BE2C (cell line): Measurements from ENCODE around the gene LIN54.
A peak's percentile ranks its signal among the peaks of the same experiment; 100 is the strongest.

Experiments used
- DNase-seq: peaks from one replicate; pipeline ENCODE4 v3.0.0-alpha.2; 2020
- H3K27me3 ChIP-seq: fragments of 250-450 bp; sonication (Bioruptor Pico); 2 replicates; pipeline ENCODE4 v1.5.1; 2020; ENCODE audit warnings: mild to moderate bottlenecking
- H3K36me3 ChIP-seq: fragments of 250-450 bp; sonication (Bioruptor Pico); 2 replicates; pipeline ENCODE4 v1.5.1; 2020; ENCODE audit warnings: mild to moderate bottlenecking
- H3K4me1 ChIP-seq: fragments of 250-450 bp; sonication (Bioruptor Pico); 2 replicates; pipeline ENCODE4 v1.5.1; 2020
- H3K4me3 ChIP-seq: 2 replicates; pipeline ENCODE4 v1.5.1; 2011; ENCODE audit warnings: low read depth, low read length
- H3K9me3 ChIP-seq: fragments of 250-450 bp; sonication (Bioruptor Pico); 2 replicates; pipeline ENCODE4 v1.5.1; 2020
- TF ChIP-seq, protein P1 (sequence below): IDR thresholded peaks from 2 replicates; pipeline ENCODE4 v1.5.1; 2012; ENCODE audit warnings: mild to moderate bottlenecking, low read depth, low read length

Gene LIN54

GRCh38 chr4:82913305-82913704 lies 97.3 kb downstream of the LIN54 start:
- H3K9me3 ChIP-seq, result no peaks in the 10 kb centered on the region
- peaks cover 15% of the 10 kb centered on the region for H3K36me3 ChIP-seq
- TF ChIP-seq, protein P1, sequence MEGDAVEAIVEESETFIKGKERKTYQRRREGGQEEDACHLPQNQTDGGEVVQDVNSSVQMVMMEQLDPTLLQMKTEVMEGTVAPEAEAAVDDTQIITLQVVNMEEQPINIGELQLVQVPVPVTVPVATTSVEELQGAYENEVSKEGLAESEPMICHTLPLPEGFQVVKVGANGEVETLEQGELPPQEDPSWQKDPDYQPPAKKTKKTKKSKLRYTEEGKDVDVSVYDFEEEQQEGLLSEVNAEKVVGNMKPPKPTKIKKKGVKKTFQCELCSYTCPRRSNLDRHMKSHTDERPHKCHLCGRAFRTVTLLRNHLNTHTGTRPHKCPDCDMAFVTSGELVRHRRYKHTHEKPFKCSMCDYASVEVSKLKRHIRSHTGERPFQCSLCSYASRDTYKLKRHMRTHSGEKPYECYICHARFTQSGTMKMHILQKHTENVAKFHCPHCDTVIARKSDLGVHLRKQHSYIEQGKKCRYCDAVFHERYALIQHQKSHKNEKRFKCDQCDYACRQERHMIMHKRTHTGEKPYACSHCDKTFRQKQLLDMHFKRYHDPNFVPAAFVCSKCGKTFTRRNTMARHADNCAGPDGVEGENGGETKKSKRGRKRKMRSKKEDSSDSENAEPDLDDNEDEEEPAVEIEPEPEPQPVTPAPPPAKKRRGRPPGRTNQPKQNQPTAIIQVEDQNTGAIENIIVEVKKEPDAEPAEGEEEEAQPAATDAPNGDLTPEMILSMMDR, result no peak
- H3K27me3 ChIP-seq, result no peaks in the 10 kb centered on the region
- no peak for DNase-seq
- H3K4me3 ChIP-seq, result no peak overlapping the region
- no peaks in the 10 kb centered on the region for H3K4me1 ChIP-seq

- no peaks in the 10 kb centered on the region for H3K9me3 ChIP-seq
- TF ChIP-seq, protein P1, result no peak
- DNase-seq, result no peak
- peaks cover 6% of the 10 kb centered on the region for H3K36me3 ChIP-seq
- H3K4me3 ChIP-seq, result no peak overlapping the region
- no peaks in the 10 kb centered on the region for H3K4me1 ChIP-seq
- H3K27me3 ChIP-seq, result no peaks in the 10 kb centered on the region
Observed at GRCh38 chr4:82909326-82909725, 101.3 kb downstream of the LIN54 start.

- Histone ChIP-seq H3K4me3 (no peak overlapping the region), H3K36me3 (peaks cover 5% of the 10 kb centered on the region), H3K27me3 (no peaks in the 10 kb centered on the region), H3K9me3 (no peaks in the 10 kb centered on the region), H3K4me1 (no peaks in the 10 kb centered on the region)
- TF ChIP-seq, protein P1, result no peak
- DNase-seq, result no peak
Observed at GRCh38 chr4:82906469-82906868, 104.2 kb downstream of the LIN54 start.

GRCh38 chr4:82905205-82905604 lies 105.4 kb downstream of the LIN54 start:
- TF ChIP-seq, protein P1, result no peak
- Histone ChIP-seq H3K4me1 (no peaks in the 10 kb centered on the region), H3K27me3 (no peaks in the 10 kb centered on the region), H3K4me3 (no peak overlapping the region), H3K36me3 (peaks cover 3% of the 10 kb centered on the region), H3K9me3 (no peaks in the 10 kb centered on the region)
- no peak for DNase-seq

GRCh38 chr4:82903737-82904136 lies 106.9 kb downstream of the LIN54 start:
- no peaks in the 10 kb centered on the region for H3K27me3 ChIP-seq
- H3K9me3 ChIP-seq, result no peaks in the 10 kb centered on the region
- no peak overlapping the region for H3K4me3 ChIP-seq
- TF ChIP-seq, protein P1, result no peak
- DNase-seq, result no peak
- no peaks in the 10 kb centered on the region for H3K4me1 ChIP-seq
- H3K36me3 ChIP-seq, result peaks cover 3% of the 10 kb centered on the region

DNA sequence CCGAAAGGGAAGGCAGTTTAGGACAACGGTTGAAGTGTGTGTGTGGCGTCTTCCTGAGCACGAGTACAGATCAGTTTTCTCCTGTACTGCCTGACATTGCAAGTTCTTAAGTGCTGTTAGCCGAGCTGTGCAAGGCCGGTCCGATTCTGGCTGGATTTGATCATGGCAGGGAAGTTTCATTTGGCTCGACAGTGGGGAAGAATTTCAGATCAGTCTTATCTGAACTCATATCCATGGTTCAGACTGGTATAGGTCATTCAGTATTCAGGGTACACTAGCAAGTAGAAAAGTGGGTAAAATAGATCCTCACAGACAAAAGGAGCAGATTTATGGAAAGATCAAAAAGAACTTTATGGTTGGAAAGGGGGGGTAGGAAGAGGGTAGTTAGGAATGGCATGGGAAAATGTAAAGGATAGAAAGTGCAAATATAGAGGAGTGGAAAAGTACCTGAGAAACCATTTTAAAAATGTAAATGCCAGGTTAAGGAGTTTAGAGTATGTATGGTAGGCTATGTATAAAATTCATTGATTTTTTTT lies 109.4 kb downstream of the LIN54 start:
- no peak for DNase-seq
- Histone ChIP-seq H3K4me3 (peak overlapping the region; percentile 74), H3K27me3 (no peaks in the 10 kb centered on the region), H3K36me3 (peaks cover 19% of the 10 kb centered on the region), H3K4me1 (no peaks in the 10 kb centered on the region), H3K9me3 (no peaks in the 10 kb centered on the region)
- TF ChIP-seq, protein P1, result no peak
